Measurements from ENCODE around the gene BIRC3.

DNA sequence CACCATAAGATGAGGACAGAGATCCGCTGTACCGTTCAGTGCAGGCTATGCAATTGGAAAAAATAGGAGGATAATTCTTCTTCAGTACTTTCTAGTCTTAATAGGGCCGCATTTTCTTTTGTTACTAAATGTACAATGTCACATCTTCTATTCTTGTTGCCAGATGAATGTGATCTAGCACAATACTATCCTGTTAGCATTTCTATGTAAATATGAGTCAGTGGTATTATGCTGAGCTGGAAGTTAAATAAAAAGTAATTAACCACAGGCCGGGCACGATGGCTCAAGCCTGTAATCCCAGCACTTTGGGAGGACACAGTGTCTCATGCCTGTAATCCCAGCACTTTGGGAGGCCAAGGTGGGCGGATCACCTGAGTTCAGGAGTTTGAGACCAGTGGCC is 24.4 kb upstream of the BIRC3 start:
- TF ChIP-seq EZH2 (IDR thresholded peaks at IDR 0.05; ENCODE audit: insufficient read depth, poor library complexity, severe bottlenecking) (no peak), EZH2phosphoT487 (IDR thresholded peaks at IDR 0.05; ENCODE audit: insufficient read depth, low read depth) (no peak)
